HepG2 (cell line): ENCODE measurements around the gene GZMA. TPM values are rescaled to one million over a fixed set of nuclear protein-coding genes. Genes with fewer than 3 reads are reported as not detected.

Experiments used
- ATAC-seq: fragments of 200-7000 bp; cut with Tn5 transposase; 3 replicates; pipeline ENCODE4 v1.9.1; 2020; ENCODE audit warnings: mild to moderate bottlenecking, moderate library complexity
- BruUV-seq: library from RNA; stranded (reverse); fragments of 400-500 nt; replicated peaks from 2 replicates; lab custom pipeline; 2021; lab: Mats Ljungman, UMichigan
- CTCF ChIA-PET: fragments of 300-600 bp; formaldehyde crosslinking; extraction: SDS; loops from one replicate; lab custom pipeline; 2021; ENCODE audit warnings: low total read pairs, inconsistent platforms, low intra/inter-chr PET ratio; lab: Yijun Ruan, JAX
- POLR2A ChIA-PET: fragments of 350-600 bp; sonication (Branson Sonifier 250); formaldehyde crosslinking; loops from one replicate; lab custom pipeline; 2020; ENCODE audit warnings: antibody characterized with exemption, inconsistent platforms; lab: Yijun Ruan, JAX
- DNase-seq: peaks from one replicate; pipeline ENCODE4 v3.0.0-alpha.2; 2015; ENCODE audit warnings: low spot score
- FAIRE-seq: peaks from 3 replicates; lab custom pipeline; 2011; peaks lifted over from hg19 to GRCh38; lab: Jason Lieb, UNC
- H2AFZ ChIP-seq: one replicate; pipeline ENCODE4 v1.6.1; 2011; ENCODE audit warnings: low read length, inconsistent platforms
- H3K27ac ChIP-seq: fragments of 300-600 bp; 3 replicates; pipeline ENCODE4 v1.8.0; 2011; ENCODE audit warnings: mixed run types, mild to moderate bottlenecking, mixed read lengths, low read length, inconsistent platforms; ENCODE audit not compliant: insufficient read depth; ENCODE audit errors: extremely low read length
- H3K27me3 ChIP-seq, 2 experiments: fragments of 200-600 bp in 1 of 2; 2 replicates in 1 of 2; 3 replicates in 1 of 2; pipeline versions ENCODE4 v1.6.0 to v1.8.0; 2011; ENCODE audit warnings: low read length in 2 of 2, mild to moderate bottlenecking in 2 of 2, moderate library complexity in 2 of 2, inconsistent platforms in 1 of 2; ENCODE audit not compliant: insufficient read depth in 2 of 2, control insufficient read depth in 1 of 2
- H3K36me3 ChIP-seq, 2 experiments: fragments of 200-600 bp in 1 of 2; replicated peaks in 1 of 2; 2 replicates in 1 of 2; 3 replicates in 1 of 2; pipeline versions ENCODE4 v1.5.1 to v1.8.0; 2011; ENCODE audit warnings: low read length in 2 of 2, inconsistent platforms in 1 of 2; ENCODE audit not compliant: insufficient read depth in 2 of 2, control insufficient read depth in 1 of 2
- H3K4me1 ChIP-seq: 2 replicates; pipeline ENCODE4 v1.5.1; 2012; ENCODE audit warnings: low read length, inconsistent platforms; ENCODE audit not compliant: insufficient read depth
- H3K4me2 ChIP-seq: 2 replicates; pipeline ENCODE4 v1.6.0; 2011; ENCODE audit warnings: low read depth, low read length, inconsistent platforms
- H3K4me3 ChIP-seq, 3 experiments: fragments of 200-600 bp in 1 of 3; sonication (generic), shearing (Covaris generic) in 1 of 3; replicated peaks in 1 of 3; 2 replicates each; pipeline ENCODE4 v1.5.1; 2011 to 2016; ENCODE audit warnings: low read length in 3 of 3, inconsistent platforms in 2 of 3, low read depth in 2 of 3, mild to moderate bottlenecking in 2 of 3, control low read depth in 1 of 3, mixed read lengths in 1 of 3; ENCODE audit not compliant: insufficient read depth in 1 of 3
- H3K79me2 ChIP-seq: one replicate; pipeline ENCODE4 v1.6.1; 2011; ENCODE audit warnings: low read length, inconsistent platforms; ENCODE audit not compliant: insufficient read depth
- H3K9ac ChIP-seq: 2 replicates; pipeline ENCODE4 v1.6.0; 2011; ENCODE audit warnings: mild to moderate bottlenecking, low read depth, low read length, inconsistent platforms; ENCODE audit not compliant: insufficient read depth
- H3K9me3 ChIP-seq: 2 replicates; pipeline ENCODE4 v1.5.1; 2012; ENCODE audit warnings: mild to moderate bottlenecking, low read length
- H4K20me1 ChIP-seq: 2 replicates; pipeline ENCODE4 v1.6.0; 2011; ENCODE audit warnings: inconsistent platforms, mild to moderate bottlenecking, low read length, moderate library complexity; ENCODE audit not compliant: insufficient read depth
- FOXK1 ChIP-seq: sonication (generic); formaldehyde crosslinking; IDR thresholded peaks from 2 replicates; pipeline ENCODE4 v1.4.0; 2020; ENCODE audit warnings: low read depth, missing genetic modification reagents, borderline replicate concordance
- KLF12 ChIP-seq: sonication (generic); formaldehyde crosslinking; IDR thresholded peaks from 2 replicates; pipeline ENCODE4 v1.4.0; 2020; ENCODE audit warnings: missing genetic modification reagents, borderline replicate concordance
- MED1 ChIP-seq: sonication (generic); formaldehyde crosslinking; IDR thresholded peaks from 2 replicates; pipeline ENCODE4 v1.4.0; 2020; ENCODE audit warnings: missing genetic modification reagents
- MYC ChIP-seq: sonication (generic); formaldehyde crosslinking; IDR thresholded peaks from 2 replicates; pipeline ENCODE4 v1.9.0; 2021; ENCODE audit warnings: missing genetic modification reagents, borderline replicate concordance
- NCOA1 ChIP-seq: sonication (generic); formaldehyde crosslinking; IDR thresholded peaks from 2 replicates; pipeline ENCODE4 v1.9.0; 2021; ENCODE audit warnings: missing genetic modification reagents
- NFRKB ChIP-seq: fragments of 450-650 bp; IDR thresholded peaks from 2 replicates; pipeline ENCODE4 v1.6.1; 2017
- NR2F6 ChIP-seq, 2 experiments: IDR thresholded peaks; 2 replicates each; pipeline ENCODE4 v1.6.1; 2016; ENCODE audit warnings: antibody characterized with exemption in 1 of 2, mild to moderate bottlenecking in 1 of 2
- RORA ChIP-seq: sonication (generic); formaldehyde crosslinking; IDR thresholded peaks from 2 replicates; pipeline ENCODE4 v1.5.0; 2020; ENCODE audit warnings: mild to moderate bottlenecking, missing genetic modification reagents, moderate library complexity
- RXRA ChIP-seq: sonication (generic); formaldehyde crosslinking; IDR thresholded peaks from 2 replicates; pipeline ENCODE4 v1.5.1; 2020; ENCODE audit warnings: missing genetic modification reagents
- SMARCE1 ChIP-seq: fragments of 450-650 bp; IDR thresholded peaks from 2 replicates; pipeline ENCODE4 v1.6.1; 2017; ENCODE audit warnings: borderline replicate concordance
- TBP ChIP-seq: sonication (generic); formaldehyde crosslinking; IDR thresholded peaks from 2 replicates; pipeline ENCODE4 v1.5.0; 2020; ENCODE audit warnings: missing genetic modification reagents
- TMF1 ChIP-seq: sonication (generic); formaldehyde crosslinking; IDR thresholded peaks from 2 replicates; pipeline ENCODE4 v1.8.1; 2022; ENCODE audit warnings: low read depth, missing genetic modification reagents
- ZNF24 ChIP-seq: fragments of 450-650 bp; IDR thresholded peaks from 2 replicates; pipeline ENCODE4 v1.6.1; 2017; ENCODE audit warnings: antibody characterized with exemption, mild to moderate bottlenecking
- ZNF431 ChIP-seq: sonication (generic); formaldehyde crosslinking; IDR thresholded peaks from 2 replicates; pipeline ENCODE4 v1.9.0; 2022; ENCODE audit warnings: missing genetic modification reagents, low read depth, mild to moderate bottlenecking, borderline replicate concordance
- WGBS: methylation state at CpG from one replicate; pipeline ENCODE4 v1.1.6; 2017; ENCODE audit warnings: low lambda C conversion rate; 5-methylcytosine and 5-hydroxymethylcytosine counted together
- in situ Hi-C: cut with HindIII; loops from 2 replicates; pipeline ENCODE4 v1.10.0; 2017; ENCODE audit warnings: low pct_unique_long_range_greater_than_20kb; ENCODE audit not compliant: extremely low pct_ligation_motif_present
- intact Hi-C: fragments of 100-400 bp; cut with micrococcal nuclease; formaldehyde crosslinking; loops from one replicate; pipeline ENCODE4 v1.10.0; 2022; ENCODE audit not compliant: unreplicated experiment
- polyA plus RNA-seq, 8 experiments: library from polyadenylated mRNA; depleted of rRNA in 3 of 8; stranded (reverse) in 7 of 8; unstranded in 1 of 8; fragments of >200 nt; fragmentation: Illumina TruSeq in 4 of 8; extraction: Trizol in 4 of 8; gene quantifications; 2 replicates each; pipeline versions ENCODE4 v1.2.1 to v1.2.3, GENCODE V29; 2011 to 2016; ENCODE audit warnings: low read depth in 4 of 8, missing spikeins in 1 of 8, mixed read lengths in 1 of 8; ENCODE audit not compliant: insufficient read depth in 1 of 8
- total RNA-seq, 5 experiments: library from RNA; depleted of rRNA; stranded (reverse); fragments of >200 nt; fragmentation: Illumina TruSeq; extraction: Trizol; gene quantifications; 2 replicates each; pipeline ENCODE4 v1.2.3, GENCODE V29; 2016; ENCODE audit warnings: low read depth in 1 of 5
- TF ChIP-seq, protein P1 (sequence below): sonication (generic); formaldehyde crosslinking; IDR thresholded peaks from 2 replicates; pipeline ENCODE4 v1.4.0; 2020; ENCODE audit warnings: low read depth, missing genetic modification reagents
- TF ChIP-seq, protein P2 (sequence below): IDR thresholded peaks from 2 replicates; pipeline ENCODE4 v1.6.1; 2018; ENCODE audit warnings: missing genetic modification reagents, mild to moderate bottlenecking, missing compliant biosample characterization
- TF ChIP-seq, protein P3 (sequence below): sonication (generic); formaldehyde crosslinking; IDR thresholded peaks from 2 replicates; pipeline ENCODE4 v1.4.0; 2020; ENCODE audit warnings: missing genetic modification reagents
- TF ChIP-seq, protein P4 (sequence below): IDR thresholded peaks from 2 replicates; pipeline ENCODE4 v1.6.1; 2016; ENCODE audit warnings: mild to moderate bottlenecking, missing biosample characterization, missing genetic modification reagents

Gene GZMA
- total and polyA plus RNA-seq, 2 of the 13 experiments (the other 11 are each of a cell fraction or from before 2014, with no cell fraction given): not detected

DNA sequence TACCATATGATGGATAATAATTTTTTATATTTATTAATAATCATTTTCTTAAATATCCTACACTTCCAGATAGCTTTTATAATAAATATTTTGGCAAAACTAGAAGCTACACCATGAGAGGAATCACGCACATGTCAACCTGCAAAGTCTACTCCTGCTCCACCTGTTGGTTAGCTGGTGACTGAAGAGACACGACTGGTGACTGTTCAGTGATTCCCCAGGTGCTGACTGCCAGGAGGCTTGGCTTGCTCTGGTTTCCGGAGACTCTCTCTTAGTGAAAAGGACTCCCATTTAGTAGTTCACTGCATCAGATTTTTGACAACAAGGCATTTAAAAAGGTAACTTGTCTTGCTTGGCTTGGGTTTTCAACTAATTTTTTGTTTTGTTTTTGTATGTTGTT is 20.9 kb downstream of the GZMA start (continued):
- TF ChIP-seq, protein P1, sequence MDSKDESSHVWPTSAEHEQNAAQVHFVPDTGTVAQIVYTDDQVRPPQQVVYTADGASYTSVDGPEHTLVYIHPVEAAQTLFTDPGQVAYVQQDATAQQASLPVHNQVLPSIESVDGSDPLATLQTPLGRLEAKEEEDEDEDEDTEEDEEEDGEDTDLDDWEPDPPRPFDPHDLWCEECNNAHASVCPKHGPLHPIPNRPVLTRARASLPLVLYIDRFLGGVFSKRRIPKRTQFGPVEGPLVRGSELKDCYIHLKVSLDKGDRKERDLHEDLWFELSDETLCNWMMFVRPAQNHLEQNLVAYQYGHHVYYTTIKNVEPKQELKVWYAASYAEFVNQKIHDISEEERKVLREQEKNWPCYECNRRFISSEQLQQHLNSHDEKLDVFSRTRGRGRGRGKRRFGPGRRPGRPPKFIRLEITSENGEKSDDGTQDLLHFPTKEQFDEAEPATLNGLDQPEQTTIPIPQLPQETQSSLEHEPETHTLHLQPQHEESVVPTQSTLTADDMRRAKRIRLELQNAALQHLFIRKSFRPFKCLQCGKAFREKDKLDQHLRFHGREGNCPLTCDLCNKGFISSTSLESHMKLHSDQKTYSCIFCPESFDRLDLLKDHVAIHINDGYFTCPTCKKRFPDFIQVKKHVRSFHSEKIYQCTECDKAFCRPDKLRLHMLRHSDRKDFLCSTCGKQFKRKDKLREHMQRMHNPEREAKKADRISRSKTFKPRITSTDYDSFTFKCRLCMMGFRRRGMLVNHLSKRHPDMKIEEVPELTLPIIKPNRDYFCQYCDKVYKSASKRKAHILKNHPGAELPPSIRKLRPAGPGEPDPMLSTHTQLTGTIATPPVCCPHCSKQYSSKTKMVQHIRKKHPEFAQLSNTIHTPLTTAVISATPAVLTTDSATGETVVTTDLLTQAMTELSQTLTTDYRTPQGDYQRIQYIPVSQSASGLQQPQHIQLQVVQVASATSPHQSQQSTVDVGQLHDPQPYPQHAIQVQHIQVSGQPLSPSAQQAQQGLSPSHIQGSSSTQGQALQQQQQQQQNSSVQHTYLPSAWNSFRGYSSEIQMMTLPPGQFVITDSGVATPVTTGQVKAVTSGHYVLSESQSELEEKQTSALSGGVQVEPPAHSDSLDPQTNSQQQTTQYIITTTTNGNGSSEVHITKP (CRISPR knock-in tag): no peak
- TF ChIP-seq FOXK1 (CRISPR knock-in tag) (no peak), SMARCE1 (no peak), TBP (CRISPR knock-in tag) (no peak), MYC (no peak), NR2F6 (IDR thresholded peaks at IDR 0.05) (no peak), NR2F6 (CRISPR knock-in tag; IDR thresholded peaks at IDR 0.05) (no peak)
- TF ChIP-seq, protein P2, sequence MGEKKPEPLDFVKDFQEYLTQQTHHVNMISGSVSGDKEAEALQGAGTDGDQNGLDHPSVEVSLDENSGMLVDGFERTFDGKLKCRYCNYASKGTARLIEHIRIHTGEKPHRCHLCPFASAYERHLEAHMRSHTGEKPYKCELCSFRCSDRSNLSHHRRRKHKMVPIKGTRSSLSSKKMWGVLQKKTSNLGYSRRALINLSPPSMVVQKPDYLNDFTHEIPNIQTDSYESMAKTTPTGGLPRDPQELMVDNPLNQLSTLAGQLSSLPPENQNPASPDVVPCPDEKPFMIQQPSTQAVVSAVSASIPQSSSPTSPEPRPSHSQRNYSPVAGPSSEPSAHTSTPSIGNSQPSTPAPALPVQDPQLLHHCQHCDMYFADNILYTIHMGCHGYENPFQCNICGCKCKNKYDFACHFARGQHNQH (CRISPR knock-in tag): no peak

DNA sequence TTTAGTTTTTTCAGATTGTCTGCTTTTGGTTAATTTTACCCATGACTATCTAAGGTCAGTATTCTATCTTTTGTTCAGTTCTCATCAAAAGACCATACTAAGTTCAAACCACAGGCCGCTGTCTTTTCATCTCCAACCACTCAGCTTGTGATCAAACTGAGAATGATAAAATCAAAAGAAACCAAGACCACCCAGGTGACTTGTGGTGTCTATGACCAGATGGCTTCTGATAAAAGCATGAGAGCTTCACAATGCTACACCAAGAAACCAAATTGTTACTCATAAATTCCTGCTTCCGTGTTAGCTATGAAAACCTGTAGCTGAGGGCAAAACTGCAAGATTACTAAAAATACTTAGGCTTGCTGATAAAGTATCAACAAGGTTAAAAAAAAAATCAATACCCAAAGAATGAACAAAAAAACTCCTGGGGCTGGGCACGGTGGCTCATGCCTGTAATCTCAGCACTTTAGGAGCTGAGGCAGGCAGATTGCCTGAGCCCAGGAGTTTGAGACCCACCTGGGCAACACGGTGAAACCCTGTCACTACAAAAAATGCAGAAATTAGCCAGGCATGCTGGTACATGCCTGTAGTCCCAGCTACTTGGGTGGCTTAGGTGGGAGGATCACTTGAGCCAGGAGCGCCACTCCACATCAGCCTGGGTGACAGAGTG is 31.7 kb downstream of the GZMA start:
- 18% methylated on average over 5 of the region's 5 CpGs for WGBS
- Histone ChIP-seq H2AFZ (no peak overlapping the region), H3K79me2 (no peaks in the 10 kb centered on the region), H3K4me3 (no peak overlapping the region), H3K9ac (no peak overlapping the region), H3K27me3 (no peaks in the 10 kb centered on the region), H3K9me3 (no peaks in the 10 kb centered on the region; the same call in 1 of the 2 replicates), H3K36me3 (no peaks in the 10 kb centered on the region), H3K4me1 (no peaks in the 10 kb centered on the region), H3K27ac (no peak overlapping the region), H4K20me1 (no peaks in the 10 kb centered on the region), H3K4me2 (no peak overlapping the region)
- intact Hi-C loops: no loop called here
- DNase-seq: no peak
- no peak for ATAC-seq
- in situ Hi-C loops: no loop called here
- POLR2A ChIA-PET: no interaction called here
- FAIRE-seq: no peak
- CTCF ChIA-PET: no interaction called here
- no TSS peak for BruUV-seq
- TF ChIP-seq ZNF24 (no peak), RXRA (CRISPR knock-in tag) (no peak), NCOA1 (CRISPR knock-in tag) (no peak), KLF12 (CRISPR knock-in tag) (no peak), ZNF431 (CRISPR knock-in tag) (no peak), MED1 (no peak), TMF1 (no peak), NFRKB (no peak), RORA (CRISPR knock-in tag) (no peak)
- TF ChIP-seq, protein P3, sequence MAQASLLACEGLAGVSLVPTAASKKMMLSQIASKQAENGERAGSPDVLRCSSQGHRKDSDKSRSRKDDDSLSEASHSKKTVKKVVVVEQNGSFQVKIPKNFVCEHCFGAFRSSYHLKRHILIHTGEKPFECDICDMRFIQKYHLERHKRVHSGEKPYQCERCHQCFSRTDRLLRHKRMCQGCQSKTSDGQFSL (CRISPR knock-in tag): no peak
- TF ChIP-seq, protein P2 (CRISPR knock-in tag): no peak
- TF ChIP-seq, protein P4, sequence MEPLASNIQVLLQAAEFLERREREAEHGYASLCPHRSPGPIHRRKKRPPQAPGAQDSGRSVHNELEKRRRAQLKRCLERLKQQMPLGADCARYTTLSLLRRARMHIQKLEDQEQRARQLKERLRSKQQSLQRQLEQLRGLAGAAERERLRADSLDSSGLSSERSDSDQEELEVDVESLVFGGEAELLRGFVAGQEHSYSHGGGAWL (CRISPR knock-in tag): no peak
